ENCODE data around the gene NACC1.

Gene NACC1

GRCh38 chr19:13071444-13072187, 46.4 kb upstream of the NACC1 start:
- no peak overlapping the region for H3K4me2 ChIP-seq (ENCODE audit: insufficient read depth, low read length, poor library complexity, severe bottlenecking)
- peak overlapping the region; percentile 82 for H3K23ac ChIP-seq (ENCODE audit: low read depth, low read length, poor library complexity)
- H3K18ac ChIP-seq (ENCODE audit: low read length), result peak overlapping the region; percentile 77
- peak overlapping the region; percentile 31 for H2BK5ac ChIP-seq (ENCODE audit: low read length)
- H3K36me3 ChIP-seq (replicated peaks in 1 of 2; ENCODE audit: control insufficient read depth in 2 of 2, insufficient read depth in 2 of 2, low read length in 2 of 2), result no peaks in the 10 kb centered on the region
- no peaks in the 10 kb centered on the region for H3K79me1 ChIP-seq (ENCODE audit: low read depth, low read length)
- peak overlapping the region; percentile 40 for H3K9ac ChIP-seq (ENCODE audit: low read depth, low read length, poor library complexity)
- peaks cover 0 to 96% (median 2%) of the 10 kb centered on the region in 3 experiments for H3K27me3 ChIP-seq (ENCODE audit: control insufficient read depth in 3 of 3, insufficient read depth in 3 of 3, low read depth in 1 of 3, low read length in 3 of 3)
- no peak overlapping the region for H3K27ac ChIP-seq (replicated peaks; ENCODE audit: low read length)
- no CpG with 5 or more reads among the region's 9 CpGs for WGBS, 2 donors (ENCODE audit: extremely low coverage in 2 of 2, insufficient read length in 2 of 2, insufficient replicate concordance in 1 of 2)
- no peak overlapping the region for H4K91ac ChIP-seq (ENCODE audit: low read depth, low read length, poor library complexity)
- H2BK15ac ChIP-seq (ENCODE audit: low read length), result no peak overlapping the region
- H3K14ac ChIP-seq (ENCODE audit: low read length), result no peak overlapping the region
- H3K4me1 ChIP-seq (ENCODE audit: control insufficient read depth in 2 of 2, insufficient read depth in 1 of 2, low read depth in 1 of 2, low read length in 2 of 2), result peaks cover 0 to 3% of the 10 kb centered on the region in 2 donors
- no peak overlapping the region for H2AFZ ChIP-seq (ENCODE audit: low read length)
- no peak overlapping the region for H3K4ac ChIP-seq (ENCODE audit: low read length)
- H2AK5ac ChIP-seq (ENCODE audit: low read depth, low read length), result peak overlapping the region; percentile 59
- no peak overlapping the region for H3K4me3 ChIP-seq (ENCODE audit: low read length in 2 of 2)
- DNase-seq (ENCODE audit: low spot score), result no peak
- H3K9me3 ChIP-seq (replicated peaks in 1 of 2; ENCODE audit: control insufficient read depth in 2 of 2, insufficient read depth in 1 of 2, low read depth in 1 of 2, low read length in 2 of 2), result no peaks in the 10 kb centered on the region
- no peak overlapping the region for H4K8ac ChIP-seq (ENCODE audit: low read depth, low read length)
- H2BK120ac ChIP-seq (ENCODE audit: low read depth, low read length), result no peak overlapping the region
- H2BK12ac ChIP-seq (ENCODE audit: low read length), result no peak overlapping the region

- Histone ChIP-seq H3K4me1 (ENCODE audit: control insufficient read depth in 2 of 2, insufficient read depth in 1 of 2, low read depth in 1 of 2, low read length in 2 of 2) (peaks cover 0 to 6% of the 10 kb centered on the region in 2 donors), H3K4me2 (ENCODE audit: insufficient read depth, low read length, poor library complexity, severe bottlenecking) (no peak overlapping the region), H4K91ac (ENCODE audit: low read depth, low read length, poor library complexity) (no peak overlapping the region), H2AK5ac (ENCODE audit: low read depth, low read length) (peak overlapping the region; percentile 25), H3K27me3 (ENCODE audit: control insufficient read depth in 3 of 3, insufficient read depth in 3 of 3, low read depth in 1 of 3, low read length in 3 of 3) (peaks cover 0 to 96% (median 2%) of the 10 kb centered on the region in 3 experiments), H3K4ac (ENCODE audit: low read length) (no peak overlapping the region), H2AFZ (ENCODE audit: low read length) (no peak overlapping the region), H3K9ac (ENCODE audit: low read depth, low read length, poor library complexity) (peak overlapping the region; percentile 40), H3K18ac (ENCODE audit: low read length) (peak overlapping the region; percentile 61), H4K8ac (ENCODE audit: low read depth, low read length) (no peak overlapping the region), H2BK15ac (ENCODE audit: low read length) (no peak overlapping the region), H3K23ac (ENCODE audit: low read depth, low read length, poor library complexity) (peak overlapping the region; percentile 82), H3K14ac (ENCODE audit: low read length) (no peak overlapping the region), H2BK120ac (ENCODE audit: low read depth, low read length) (no peak overlapping the region), H3K79me1 (ENCODE audit: low read depth, low read length) (no peaks in the 10 kb centered on the region), H2BK5ac (ENCODE audit: low read length) (peak overlapping the region; percentile 31), H3K4me3 (ENCODE audit: low read length in 2 of 2) (no peak overlapping the region), H2BK12ac (ENCODE audit: low read length) (no peak overlapping the region), H3K27ac (replicated peaks; ENCODE audit: low read length) (no peak overlapping the region), H3K36me3 (replicated peaks in 1 of 2; ENCODE audit: control insufficient read depth in 2 of 2, insufficient read depth in 2 of 2, low read length in 2 of 2) (no peaks in the 10 kb centered on the region), H3K9me3 (replicated peaks in 1 of 2; ENCODE audit: control insufficient read depth in 2 of 2, insufficient read depth in 1 of 2, low read depth in 1 of 2, low read length in 2 of 2) (no peaks in the 10 kb centered on the region)
- WGBS, 2 donors (ENCODE audit: extremely low coverage in 2 of 2, insufficient read length in 2 of 2, insufficient replicate concordance in 1 of 2), result no CpG with 5 or more reads among the region's 9 CpGs
- DNase-seq (ENCODE audit: low spot score), result no peak
These were observed 45.7 kb upstream of the NACC1 start for GRCh38 chr19:13072188-13072908.

- no peak overlapping the region for H2BK120ac ChIP-seq (ENCODE audit: low read depth, low read length)
- DNase-seq (ENCODE audit: low spot score), result no peak
- H3K79me1 ChIP-seq (ENCODE audit: low read depth, low read length), result no peaks in the 10 kb centered on the region
These were observed 44.8 kb upstream of the NACC1 start for GRCh38 chr19:13073263-13073662.

GRCh38 chr19:13074378-13074777, 43.7 kb upstream of the NACC1 start:
- no peak overlapping the region for H3K4me3 ChIP-seq (ENCODE audit: low read length in 2 of 2)
- H3K79me1 ChIP-seq (ENCODE audit: low read depth, low read length), result no peaks in the 10 kb centered on the region
- no CpG with 5 or more reads among the region's 4 CpGs for WGBS, 2 donors (ENCODE audit: extremely low coverage in 2 of 2, insufficient read length in 2 of 2, insufficient replicate concordance in 1 of 2)
- no peak overlapping the region for H2BK15ac ChIP-seq (ENCODE audit: low read length)
- no peak overlapping the region for H3K4ac ChIP-seq (ENCODE audit: low read length)
- H3K9ac ChIP-seq (ENCODE audit: low read depth, low read length, poor library complexity), result no peak overlapping the region
- H3K4me1 ChIP-seq (ENCODE audit: control insufficient read depth in 2 of 2, insufficient read depth in 1 of 2, low read depth in 1 of 2, low read length in 2 of 2), result peaks cover 0 to 12% of the 10 kb centered on the region in 2 donors
- H3K9me3 ChIP-seq (replicated peaks in 1 of 2; ENCODE audit: control insufficient read depth in 2 of 2, insufficient read depth in 1 of 2, low read depth in 1 of 2, low read length in 2 of 2), result no peaks in the 10 kb centered on the region
- H3K36me3 ChIP-seq (replicated peaks in 1 of 2; ENCODE audit: control insufficient read depth in 2 of 2, insufficient read depth in 2 of 2, low read length in 2 of 2), result no peaks in the 10 kb centered on the region
- no peak overlapping the region for H2BK120ac ChIP-seq (ENCODE audit: low read depth, low read length)
- H2BK12ac ChIP-seq (ENCODE audit: low read length), result no peak overlapping the region
- no peak overlapping the region for H2AFZ ChIP-seq (ENCODE audit: low read length)
- peaks cover 0 to 96% (median 2%) of the 10 kb centered on the region in 3 experiments for H3K27me3 ChIP-seq (ENCODE audit: control insufficient read depth in 3 of 3, insufficient read depth in 3 of 3, low read depth in 1 of 3, low read length in 3 of 3)
- no peak overlapping the region for H3K4me2 ChIP-seq (ENCODE audit: insufficient read depth, low read length, poor library complexity, severe bottlenecking)
- no peak overlapping the region for H3K18ac ChIP-seq (ENCODE audit: low read length)
- no peak overlapping the region for H3K27ac ChIP-seq (replicated peaks; ENCODE audit: low read length)
- no peak for DNase-seq (ENCODE audit: low spot score)
- no peak overlapping the region for H2AK5ac ChIP-seq (ENCODE audit: low read depth, low read length)
- no peak overlapping the region for H2BK5ac ChIP-seq (ENCODE audit: low read length)
- no peak overlapping the region for H4K8ac ChIP-seq (ENCODE audit: low read depth, low read length)
- no peak overlapping the region for H3K14ac ChIP-seq (ENCODE audit: low read length)
- H3K23ac ChIP-seq (ENCODE audit: low read depth, low read length, poor library complexity), result no peak overlapping the region
- H4K91ac ChIP-seq (ENCODE audit: low read depth, low read length, poor library complexity), result no peak overlapping the region

More at GRCh38 chr19:13073263-13073662, 44.8 kb upstream of the NACC1 start:
- no peak overlapping the region for H2BK12ac ChIP-seq (ENCODE audit: low read length)
- H3K4me2 ChIP-seq (ENCODE audit: insufficient read depth, low read length, poor library complexity, severe bottlenecking), result no peak overlapping the region
- no peak overlapping the region for H3K14ac ChIP-seq (ENCODE audit: low read length)
- H3K9ac ChIP-seq (ENCODE audit: low read depth, low read length, poor library complexity), result no peak overlapping the region
- no peaks in the 10 kb centered on the region for H3K9me3 ChIP-seq (replicated peaks in 1 of 2; ENCODE audit: control insufficient read depth in 2 of 2, insufficient read depth in 1 of 2, low read depth in 1 of 2, low read length in 2 of 2)
- no peak overlapping the region for H3K23ac ChIP-seq (ENCODE audit: low read depth, low read length, poor library complexity)
- peaks cover 0 to 7% of the 10 kb centered on the region in 2 donors for H3K4me1 ChIP-seq (ENCODE audit: control insufficient read depth in 2 of 2, insufficient read depth in 1 of 2, low read depth in 1 of 2, low read length in 2 of 2)
- H3K4me3 ChIP-seq (ENCODE audit: low read length in 2 of 2), result no peak overlapping the region
- peaks cover 0 to 96% (median 2%) of the 10 kb centered on the region in 3 experiments for H3K27me3 ChIP-seq (ENCODE audit: control insufficient read depth in 3 of 3, insufficient read depth in 3 of 3, low read depth in 1 of 3, low read length in 3 of 3)
- H3K4ac ChIP-seq (ENCODE audit: low read length), result no peak overlapping the region
- peak overlapping the region; percentile 53 for H3K18ac ChIP-seq (ENCODE audit: low read length)
- H2BK15ac ChIP-seq (ENCODE audit: low read length), result peak overlapping the region; percentile 80
- H3K27ac ChIP-seq (replicated peaks; ENCODE audit: low read length), result no peak overlapping the region
- H4K91ac ChIP-seq (ENCODE audit: low read depth, low read length, poor library complexity), result peak overlapping the region; percentile 86
- H3K36me3 ChIP-seq (replicated peaks in 1 of 2; ENCODE audit: control insufficient read depth in 2 of 2, insufficient read depth in 2 of 2, low read length in 2 of 2), result no peaks in the 10 kb centered on the region
- no CpG with 5 or more reads among the region's 5 CpGs for WGBS, 2 donors (ENCODE audit: extremely low coverage in 2 of 2, insufficient read length in 2 of 2, insufficient replicate concordance in 1 of 2)
- no peak overlapping the region for H2AFZ ChIP-seq (ENCODE audit: low read length)
- no peak overlapping the region for H2BK5ac ChIP-seq (ENCODE audit: low read length)
- no peak overlapping the region for H4K8ac ChIP-seq (ENCODE audit: low read depth, low read length)
- peak overlapping the region; percentile 36 for H2AK5ac ChIP-seq (ENCODE audit: low read depth, low read length)

All from neuronal stem cell (in vitro differentiated cells).